NCI-H1694 treated with DMSO at 0.1 percent for 48 hours (cell line): ENCODE results near the gene ITGAE.
"Not testable (repeated sequence)": the region's sequence is repeated elsewhere in the genome, so short reads cannot be mapped to it uniquely, and the experiment has no call there.

Experiments
- DNase-seq: peaks from one replicate; lab custom pipeline; 2025; lab: John Stamatoyannopoulos, UW

ITGAE gene

GRCh38 chr17:3724378-3725077 lies 76.5 kb downstream of the ITGAE start:
- DNase-seq = no peak

GRCh38 chr17:3723556-3724377 lies 77.2 kb downstream of the ITGAE start, which contains the start of gene HASPIN:
TSS of gene HASPIN (plus strand) at chr17:3723903. CDS start at chr17:3723936, 33 bp downstream.
- peak; percentile 75 for DNase-seq

- DNase-seq = no peak
Observed at GRCh38 chr17:3723188-3723555, 77.8 kb downstream of the ITGAE start.

GRCh38 chr17:3722716-3723115 lies 78.3 kb downstream of the ITGAE start:
- no peak for DNase-seq

GRCh38 chr17:3719265-3719664 lies 81.7 kb downstream of the ITGAE start:
- DNase-seq = no peak

- no peak for DNase-seq
Observed at GRCh38 chr17:3718201-3718600, 82.8 kb downstream of the ITGAE start.

GRCh38 chr17:3715296-3715695 lies 85.7 kb downstream of the ITGAE start:
- DNase-seq = no peak

- DNase-seq = no peak
Observed at GRCh38 chr17:3712811-3713463, 88.1 kb downstream of the ITGAE start.

GRCh38 chr17:3710951-3711383 lies 90.0 kb downstream of the ITGAE start:
- no peak for DNase-seq

- no peak for DNase-seq
Observed at GRCh38 chr17:3708366-3708765, 92.6 kb downstream of the ITGAE start.

GRCh38 chr17:3705718-3705984 lies 95.3 kb downstream of the ITGAE start:
- DNase-seq = not testable (repeated sequence)

GRCh38 chr17:3704931-3705717 lies 95.9 kb downstream of the ITGAE start:
- no peak for DNase-seq

- not testable (repeated sequence) for DNase-seq
Observed at GRCh38 chr17:3702041-3702539, 98.9 kb downstream of the ITGAE start.

- DNase-seq = no peak
Observed at GRCh38 chr17:3699951-3700350, 101.0 kb downstream of the ITGAE start.

- DNase-seq = no peak
Observed at GRCh38 chr17:3698139-3698538, 102.8 kb downstream of the ITGAE start.

- no peak for DNase-seq
Observed at GRCh38 chr17:3697103-3697476, 103.9 kb downstream of the ITGAE start.

GRCh38 chr17:3695723-3696411 lies 105.1 kb downstream of the ITGAE start, which contains the start of gene P2RX5:
TSS of gene P2RX5 (minus strand) at chr17:3696155. CDS start at chr17:3696005, 150 bp downstream.
- no peak for DNase-seq

GRCh38 chr17:3695129-3695722 lies 105.8 kb downstream of the ITGAE start:
- DNase-seq = no peak

- DNase-seq = no peak
Observed at GRCh38 chr17:3693829-3694231, 107.2 kb downstream of the ITGAE start.

GRCh38 chr17:3693141-3693540 lies 107.8 kb downstream of the ITGAE start:
- DNase-seq = no peak

GRCh38 chr17:3692346-3692745 lies 108.6 kb downstream of the ITGAE start:
- no peak for DNase-seq
